Measurements from ENCODE around the gene BEAN1. TPM values are rescaled to one million over a fixed set of nuclear protein-coding genes. Genes with fewer than 3 reads are reported as not detected.

BEAN1 gene
- total RNA-seq, 1 experiment from 2014 or later: 0.37 TPM

DNA sequence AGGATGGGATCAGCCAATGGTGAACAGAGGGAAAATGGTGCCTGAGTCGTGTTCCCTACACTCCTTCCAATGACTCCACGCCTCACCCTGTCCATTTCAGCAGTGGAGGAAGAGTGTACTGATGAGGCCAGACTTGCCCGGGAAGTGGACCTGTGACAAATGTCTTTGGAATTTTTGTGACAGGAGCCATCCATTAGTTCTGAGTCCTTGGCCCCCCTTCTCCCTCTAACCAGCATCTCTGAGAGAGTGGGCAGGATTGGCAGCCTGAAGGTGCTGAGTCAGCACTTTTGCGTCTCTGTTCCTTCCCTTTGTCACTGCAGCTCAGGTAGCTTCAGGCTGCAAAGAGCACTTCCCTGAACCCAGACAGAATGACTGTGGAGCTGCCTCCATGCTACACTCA is 30.8 kb downstream of the BEAN1 start:
- Histone ChIP-seq H3K4me3 (no peak overlapping the region), H3K79me2 (ENCODE audit: low read depth) (no peaks in the 10 kb centered on the region), H3K4me2 (no peak overlapping the region), H3K36me3 (ENCODE audit: low read depth) (no peaks in the 10 kb centered on the region), H4K20me1 (ENCODE audit: insufficient read depth) (no peaks in the 10 kb centered on the region), H3K27me3 (ENCODE audit: insufficient read depth, low read depth) (no peaks in the 10 kb centered on the region), H3K4me1 (replicated peaks; ENCODE audit: insufficient read depth) (peaks cover 3% of the 10 kb centered on the region; the same call in 1 of the 2 replicates), H3F3A (ENCODE audit: insufficient read depth, low read depth) (no peaks in the 10 kb centered on the region), H3K9me3 (ENCODE audit: insufficient read depth, low read depth) (no peaks in the 10 kb centered on the region), H2AFZ (no peak overlapping the region), H3K27ac (no peak overlapping the region), H3K9me2 (ENCODE audit: insufficient read depth) (no peaks in the 10 kb centered on the region)
- TF ChIP-seq, protein P1, sequence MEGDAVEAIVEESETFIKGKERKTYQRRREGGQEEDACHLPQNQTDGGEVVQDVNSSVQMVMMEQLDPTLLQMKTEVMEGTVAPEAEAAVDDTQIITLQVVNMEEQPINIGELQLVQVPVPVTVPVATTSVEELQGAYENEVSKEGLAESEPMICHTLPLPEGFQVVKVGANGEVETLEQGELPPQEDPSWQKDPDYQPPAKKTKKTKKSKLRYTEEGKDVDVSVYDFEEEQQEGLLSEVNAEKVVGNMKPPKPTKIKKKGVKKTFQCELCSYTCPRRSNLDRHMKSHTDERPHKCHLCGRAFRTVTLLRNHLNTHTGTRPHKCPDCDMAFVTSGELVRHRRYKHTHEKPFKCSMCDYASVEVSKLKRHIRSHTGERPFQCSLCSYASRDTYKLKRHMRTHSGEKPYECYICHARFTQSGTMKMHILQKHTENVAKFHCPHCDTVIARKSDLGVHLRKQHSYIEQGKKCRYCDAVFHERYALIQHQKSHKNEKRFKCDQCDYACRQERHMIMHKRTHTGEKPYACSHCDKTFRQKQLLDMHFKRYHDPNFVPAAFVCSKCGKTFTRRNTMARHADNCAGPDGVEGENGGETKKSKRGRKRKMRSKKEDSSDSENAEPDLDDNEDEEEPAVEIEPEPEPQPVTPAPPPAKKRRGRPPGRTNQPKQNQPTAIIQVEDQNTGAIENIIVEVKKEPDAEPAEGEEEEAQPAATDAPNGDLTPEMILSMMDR (conservative IDR thresholded peaks at IDR 0.05): no peak
- no peak for TF ChIP-seq EZH2 (IDR thresholded peaks at IDR 0.05; ENCODE audit: low read depth)
- POLR2A ChIA-PET (ENCODE audit: unreplicated experiment): no interaction called here
- no TSS peak for BruUV-seq (replicated peaks)
- DNase-seq: peak; percentile 44 to 66
- intact Hi-C loops (cut with micrococcal nuclease; ENCODE audit: unreplicated experiment): no loop called here
- CTCF ChIA-PET: interaction anchor here (0.6 kb wide), 1 partner anchor 63 kb away, joined by 3 read pairs; no protein-coding TSS in a partner anchor

DNA sequence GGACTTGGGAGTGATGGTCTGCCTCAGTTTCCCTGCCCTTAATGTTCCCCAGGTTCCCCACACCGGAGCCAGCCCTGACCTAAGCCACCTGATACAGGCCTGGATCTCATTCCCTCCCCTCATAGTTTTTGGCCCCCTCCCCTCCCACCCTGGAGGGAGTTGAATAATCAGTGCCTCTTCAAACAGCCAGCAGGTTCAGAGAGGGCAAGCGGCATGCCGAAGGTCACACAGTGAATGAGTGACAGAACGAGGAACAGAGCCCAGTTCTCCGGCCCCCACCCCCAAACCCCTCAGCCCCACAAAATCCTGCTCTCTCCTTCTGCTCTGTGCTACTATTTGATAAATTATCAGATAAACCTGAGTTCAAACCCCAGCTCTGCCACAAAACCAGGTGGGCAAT is 31.2 kb downstream of the BEAN1 start:
- CTCF ChIA-PET: interaction anchor here (0.6 kb wide), 1 partner anchor 62 kb away, joined by 3 read pairs; no protein-coding TSS in a partner anchor
- no TSS peak for BruUV-seq (replicated peaks)
- Histone ChIP-seq H3K9me3 (ENCODE audit: insufficient read depth, low read depth) (no peaks in the 10 kb centered on the region), H4K20me1 (ENCODE audit: insufficient read depth) (no peaks in the 10 kb centered on the region), H3K27ac (no peak overlapping the region), H3K4me2 (no peak overlapping the region), H3K36me3 (ENCODE audit: low read depth) (no peaks in the 10 kb centered on the region), H3K79me2 (ENCODE audit: low read depth) (no peaks in the 10 kb centered on the region), H3F3A (ENCODE audit: insufficient read depth, low read depth) (no peaks in the 10 kb centered on the region), H3K9me2 (ENCODE audit: insufficient read depth) (no peaks in the 10 kb centered on the region), H3K4me3 (no peak overlapping the region), H3K4me1 (replicated peaks; ENCODE audit: insufficient read depth) (peaks cover 3% of the 10 kb centered on the region; the same call in 1 of the 2 replicates), H3K27me3 (ENCODE audit: insufficient read depth, low read depth) (no peaks in the 10 kb centered on the region), H2AFZ (no peak overlapping the region)
- intact Hi-C loops (cut with micrococcal nuclease; ENCODE audit: unreplicated experiment): no loop called here
- TF ChIP-seq, protein P1 (conservative IDR thresholded peaks at IDR 0.05): no peak
- TF ChIP-seq EZH2 (IDR thresholded peaks at IDR 0.05; ENCODE audit: low read depth): no peak
- DNase-seq: no peak
- POLR2A ChIA-PET (ENCODE audit: unreplicated experiment): no interaction called here

DNA sequence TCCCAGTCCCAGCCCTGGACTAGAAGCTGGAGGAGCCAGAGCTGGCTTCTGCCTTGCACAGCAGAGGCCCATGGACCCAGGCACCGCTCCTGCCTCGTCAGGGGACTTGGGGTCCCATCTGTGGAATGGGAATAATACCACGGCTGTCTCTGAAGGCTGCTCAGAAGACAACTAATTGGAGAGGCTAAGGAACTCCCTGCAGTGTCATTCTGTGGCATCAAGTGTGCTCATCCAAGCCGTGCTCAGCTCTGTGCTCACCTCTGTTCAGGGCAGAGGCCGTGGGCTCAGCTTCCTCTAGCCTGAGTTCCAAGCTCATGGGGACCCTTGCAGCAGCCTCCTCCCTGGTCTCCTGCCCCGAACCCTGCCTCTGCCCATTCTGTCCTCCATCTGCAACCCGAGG is 31.8 kb downstream of the BEAN1 start:
- POLR2A ChIA-PET (ENCODE audit: unreplicated experiment): no interaction called here
- Histone ChIP-seq H3K27me3 (ENCODE audit: insufficient read depth, low read depth) (no peaks in the 10 kb centered on the region), H3K27ac (no peak overlapping the region), H3F3A (ENCODE audit: insufficient read depth, low read depth) (no peaks in the 10 kb centered on the region), H3K79me2 (ENCODE audit: low read depth) (no peaks in the 10 kb centered on the region), H3K9me3 (ENCODE audit: insufficient read depth, low read depth) (no peaks in the 10 kb centered on the region), H3K36me3 (ENCODE audit: low read depth) (no peaks in the 10 kb centered on the region), H3K4me1 (replicated peaks; ENCODE audit: insufficient read depth) (peaks cover 3% of the 10 kb centered on the region; the same call in 1 of the 2 replicates), H3K9me2 (ENCODE audit: insufficient read depth) (no peaks in the 10 kb centered on the region), H2AFZ (no peak overlapping the region), H4K20me1 (ENCODE audit: insufficient read depth) (no peaks in the 10 kb centered on the region), H3K4me2 (no peak overlapping the region), H3K4me3 (no peak overlapping the region)
- intact Hi-C loops (cut with micrococcal nuclease; ENCODE audit: unreplicated experiment): no loop called here
- no TSS peak for BruUV-seq (replicated peaks)
- no peak for TF ChIP-seq EZH2 (IDR thresholded peaks at IDR 0.05; ENCODE audit: low read depth)
- TF ChIP-seq, protein P1 (conservative IDR thresholded peaks at IDR 0.05): no peak
- CTCF ChIA-PET: no interaction called here
- DNase-seq: no peak

All from PC-9 (cell line).